ENCODE results near the gene MOB4. TPM values are rescaled to one million over a fixed set of nuclear protein-coding genes. Genes with fewer than 3 reads are reported as not detected.

The MOB4 gene
- total and polyA plus RNA-seq, 2 experiments from 2014 or later, result 26.4 to 96.4 TPM

DNA sequence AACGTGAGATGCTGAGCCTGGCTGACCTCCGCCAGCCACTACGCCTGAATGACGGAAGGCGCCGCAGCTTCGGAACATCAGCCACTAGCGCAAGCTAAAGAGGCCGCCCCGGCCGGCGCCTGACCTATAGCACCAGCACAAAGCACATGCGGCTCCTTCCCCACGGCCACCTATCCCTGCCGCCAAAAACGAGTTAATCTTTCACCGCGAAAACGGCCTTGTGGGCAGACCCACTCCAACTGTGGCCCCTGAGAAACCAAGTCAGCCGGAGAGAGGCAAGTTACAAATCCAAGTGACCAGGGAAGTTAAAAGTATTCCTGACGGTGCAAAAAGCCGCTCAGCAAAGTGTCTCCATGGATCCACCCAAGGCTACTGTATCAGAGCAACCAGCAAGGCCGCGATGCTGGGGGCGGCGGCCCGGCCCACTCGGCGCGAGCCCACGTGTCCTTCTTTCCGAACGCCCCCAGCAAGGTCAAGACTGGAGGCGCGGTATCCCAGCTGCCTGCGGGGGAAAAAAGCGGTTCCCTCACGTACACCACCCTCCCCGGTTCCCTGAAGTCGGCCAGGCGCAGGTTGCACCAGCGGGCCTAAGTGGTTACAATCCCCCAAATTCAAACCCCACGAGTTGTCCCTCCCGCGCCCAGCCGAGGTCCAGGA, 16.8 kb upstream of the MOB4 start:
- DNase-seq (ENCODE audit: low read depth in 1 of 2, low spot score in 1 of 2), result peak; percentile 66 to 84
- H3K27me3 ChIP-seq, result no peaks in the 10 kb centered on the region
- no peaks in the 10 kb centered on the region for H3K9me3 ChIP-seq (ENCODE audit: low read depth)
- H3K4me3 ChIP-seq, result peak overlapping the region; percentile 58
- H3K27ac ChIP-seq, result peak overlapping the region; percentile 96
- no peak for TF ChIP-seq CTCF (IDR thresholded peaks at IDR 0.05; ENCODE audit: low read depth, low read length)
- peaks cover 43% of the 10 kb centered on the region for H3K36me3 ChIP-seq
- peaks cover 18% of the 10 kb centered on the region for H3K4me1 ChIP-seq (ENCODE audit: low read depth)

DNA sequence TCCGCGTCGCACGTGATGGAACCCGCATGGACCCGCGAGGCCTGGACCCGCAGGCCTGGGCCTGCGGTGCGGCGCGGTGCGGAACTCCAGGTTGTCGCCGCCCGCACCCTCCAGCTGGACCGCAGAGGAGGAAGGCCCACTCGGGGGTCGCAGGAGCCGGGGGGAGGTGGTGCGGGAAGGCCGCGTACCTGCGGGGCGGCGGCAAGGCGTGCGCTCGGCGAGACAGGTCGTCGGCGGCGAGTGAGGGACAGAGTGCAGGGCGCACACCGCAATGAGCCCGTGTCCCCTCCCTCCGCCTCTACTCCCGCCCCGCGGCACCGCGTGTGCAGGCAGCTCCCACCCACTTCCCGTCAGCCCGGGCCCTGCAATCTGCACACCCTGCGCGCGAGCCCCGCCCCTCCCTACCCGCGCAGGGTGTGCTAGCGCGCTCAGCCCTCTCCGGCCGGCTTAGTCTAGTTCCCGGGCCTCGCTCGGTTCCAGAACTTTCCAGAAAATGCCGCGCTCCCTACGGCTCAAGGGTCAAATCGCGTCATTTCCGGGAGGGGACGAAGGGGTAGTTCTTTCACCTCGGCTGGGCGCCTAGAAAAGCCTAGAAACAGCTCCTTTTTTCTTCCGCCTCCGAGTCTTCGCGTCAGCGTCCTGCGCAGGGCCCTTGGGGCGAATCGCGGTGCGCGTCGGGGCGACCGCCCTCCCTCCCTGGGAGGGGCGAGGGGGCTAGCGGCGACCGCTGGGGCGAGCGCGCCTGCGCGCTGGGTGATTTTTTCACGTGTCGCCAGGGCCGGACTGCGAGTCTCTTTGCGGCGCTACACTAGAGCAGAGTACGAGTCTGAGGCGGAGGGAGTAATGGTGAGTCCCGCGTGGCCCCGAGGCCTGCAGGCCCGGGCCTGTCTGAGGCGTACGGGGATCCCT, 16.0 kb upstream of the MOB4 start, which contains the start of the genes HSPD1 and HSPE1:
Gene HSPD1 (minus strand): TSS at position 247 of the 909 bp plus-strand sequence. CDS start 992 bp downstream, outside the sequence.
Gene HSPE1 (plus strand): TSS at position 786 of the 909 bp plus-strand sequence. CDS start 58 bp downstream, at position 844.
- H3K36me3 ChIP-seq, result peaks cover 35% of the 10 kb centered on the region
- peak within 1 kb of the TSS; percentile 58 for H3K4me3 ChIP-seq
- DNase-seq (ENCODE audit: low read depth in 1 of 2, low spot score in 1 of 2), result peak; percentile 99 to 100

DNA sequence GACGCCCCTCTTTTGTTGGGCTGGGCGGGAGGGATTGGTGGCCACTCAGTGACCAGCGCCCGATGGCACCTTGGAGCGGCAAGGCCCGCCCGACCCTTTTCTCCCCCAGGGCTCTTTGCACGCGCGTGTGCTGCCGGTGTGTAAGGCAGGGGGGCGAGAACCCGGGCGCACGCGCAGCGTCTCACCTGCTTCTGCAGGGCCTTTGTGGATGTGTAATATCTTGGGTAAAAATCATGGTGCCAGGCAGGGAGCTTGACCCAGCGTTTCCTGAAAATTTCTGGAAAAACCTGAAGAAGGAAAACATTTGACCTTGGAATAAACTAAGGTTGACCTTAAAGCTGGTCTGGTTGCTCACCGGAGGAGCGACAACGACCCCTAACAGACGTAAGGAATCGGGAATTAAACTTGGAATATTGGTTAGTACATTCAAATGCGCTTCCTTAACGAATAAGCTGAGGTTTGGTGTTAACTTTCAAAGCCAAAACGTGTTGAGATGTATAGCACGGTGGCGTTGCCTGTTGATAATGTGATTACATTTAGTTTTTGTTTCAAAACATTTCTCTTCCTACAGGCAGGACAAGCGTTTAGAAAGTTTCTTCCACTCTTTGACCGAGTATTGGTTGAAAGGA, 15.2 kb upstream of the MOB4 start:
- no peak for TF ChIP-seq CTCF (IDR thresholded peaks at IDR 0.05; ENCODE audit: low read depth, low read length)

More for the DNA sequence above, 16.0 kb upstream of the MOB4 start, which contains the start of the genes HSPD1 and HSPE1:
- no peak for TF ChIP-seq CTCF (IDR thresholded peaks at IDR 0.05; ENCODE audit: low read depth, low read length)
- Histone ChIP-seq H3K9me3 (ENCODE audit: low read depth) (no peaks in the 10 kb centered on the region), H3K27me3 (no peaks in the 10 kb centered on the region), H3K4me1 (ENCODE audit: low read depth) (peaks cover 18% of the 10 kb centered on the region), H3K27ac (peak within 1 kb of the TSS; percentile 96)

GRCh38 chr2:197502201-197502600, 13.7 kb upstream of the MOB4 start:
- Histone ChIP-seq H3K36me3 (peaks cover 16% of the 10 kb centered on the region), H3K9me3 (ENCODE audit: low read depth) (no peaks in the 10 kb centered on the region), H3K4me3 (peak overlapping the region; percentile 58), H3K27ac (peak overlapping the region; percentile 31), H3K4me1 (ENCODE audit: low read depth) (peaks cover 18% of the 10 kb centered on the region), H3K27me3 (no peaks in the 10 kb centered on the region)
- TF ChIP-seq CTCF (IDR thresholded peaks at IDR 0.05; ENCODE audit: low read depth, low read length), result no peak
- no peak for DNase-seq (ENCODE audit: low read depth in 1 of 2, low spot score in 1 of 2)

More for the DNA sequence above, 15.2 kb upstream of the MOB4 start:
- DNase-seq (ENCODE audit: low read depth in 1 of 2, low spot score in 1 of 2), result peak; percentile 14 to 18
- Histone ChIP-seq H3K36me3 (peaks cover 30% of the 10 kb centered on the region), H3K4me1 (ENCODE audit: low read depth) (peaks cover 18% of the 10 kb centered on the region), H3K9me3 (ENCODE audit: low read depth) (no peaks in the 10 kb centered on the region), H3K4me3 (peak overlapping the region; percentile 58), H3K27ac (peak overlapping the region; percentile 96), H3K27me3 (no peaks in the 10 kb centered on the region)

DNA sequence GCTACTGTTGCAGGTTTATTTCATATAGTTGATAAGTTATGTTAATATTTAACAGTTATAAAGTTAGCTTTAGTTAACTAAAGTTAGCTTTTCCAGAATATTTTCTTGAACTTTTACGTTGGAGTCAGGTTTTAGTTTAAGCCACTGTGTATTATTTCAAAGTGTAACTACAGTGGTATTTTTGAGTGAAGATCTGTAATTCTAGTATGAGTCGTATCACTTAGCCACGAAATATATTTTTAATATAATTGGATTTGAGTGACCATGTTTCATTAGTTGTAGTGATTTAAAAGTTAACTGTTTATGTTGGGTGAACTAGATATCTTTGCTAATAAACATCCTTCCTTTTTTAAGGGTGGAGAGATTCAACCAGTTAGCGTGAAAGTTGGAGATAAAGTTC, 13.2 kb upstream of the MOB4 start:
- H3K9me3 ChIP-seq (ENCODE audit: low read depth), result no peaks in the 10 kb centered on the region
- H3K4me1 ChIP-seq (ENCODE audit: low read depth), result peaks cover 14% of the 10 kb centered on the region
- H3K36me3 ChIP-seq, result peaks cover 16% of the 10 kb centered on the region
- no peaks in the 10 kb centered on the region for H3K27me3 ChIP-seq
- peak overlapping the region; percentile 58 for H3K4me3 ChIP-seq
- H3K27ac ChIP-seq, result peak overlapping the region; percentile 31
- TF ChIP-seq CTCF (IDR thresholded peaks at IDR 0.05; ENCODE audit: low read depth, low read length), result no peak
- DNase-seq (ENCODE audit: low read depth in 1 of 2, low spot score in 1 of 2), result no peak
